Endodermal cell (in vitro differentiated cells): ENCODE measurements around the gene CYP26C1. TPM values are rescaled to one million over a fixed set of nuclear protein-coding genes. Genes with fewer than 3 reads are reported as not detected.

ENCODE experiments used
- DNase-seq: peaks from one replicate; pipeline ENCODE4 v3.0.0-alpha.2; 2017
- H3K27ac ChIP-seq: 2 replicates; pipeline ENCODE4 v1.5.1; 2013; ENCODE audit warnings: mild to moderate bottlenecking, low read depth, low read length, moderate library complexity
- H3K27me3 ChIP-seq: 2 replicates; pipeline ENCODE4 v1.6.1; 2013; ENCODE audit warnings: mild to moderate bottlenecking, low read length, moderate library complexity; ENCODE audit not compliant: insufficient read depth, control insufficient read depth, poor library complexity, severe bottlenecking
- H3K36me3 ChIP-seq: 2 replicates; pipeline ENCODE4 v1.7.0; 2013; ENCODE audit warnings: mild to moderate bottlenecking, low read length, moderate library complexity; ENCODE audit not compliant: control insufficient read depth, insufficient read depth
- H3K4me1 ChIP-seq: one replicate; pipeline ENCODE4 v1.7.0; 2013; ENCODE audit warnings: low read length; ENCODE audit not compliant: control insufficient read depth, insufficient read depth
- H3K4me3 ChIP-seq: 2 replicates; pipeline ENCODE4 v1.5.1; 2013; ENCODE audit warnings: mild to moderate bottlenecking, low read length, moderate library complexity
- H3K9ac ChIP-seq: 2 replicates; pipeline ENCODE4 v1.6.1; 2013; ENCODE audit warnings: mild to moderate bottlenecking, low read length, moderate library complexity; ENCODE audit not compliant: poor library complexity, severe bottlenecking; ENCODE audit errors: extremely low read depth
- H3K9me3 ChIP-seq: 2 replicates; pipeline ENCODE4 v1.6.1; 2013; ENCODE audit warnings: mild to moderate bottlenecking, low read length, moderate library complexity; ENCODE audit not compliant: control insufficient read depth
- H3K27ac Mint-ChIP-seq: 2 replicates; pipeline ENCODE4 v1.8.0; 2020; ENCODE audit warnings: mixed read lengths
- H3K27me3 Mint-ChIP-seq: 2 replicates; pipeline ENCODE4 v1.8.0; 2021; ENCODE audit warnings: mild to moderate bottlenecking, mixed read lengths; ENCODE audit not compliant: insufficient read depth
- H3K36me3 Mint-ChIP-seq: 2 replicates; pipeline ENCODE4 v1.8.0; 2020; ENCODE audit warnings: low read depth, mixed read lengths
- H3K4me1 Mint-ChIP-seq: 2 replicates; pipeline ENCODE4 v1.8.0; 2020; ENCODE audit warnings: mixed read lengths
- H3K4me3 Mint-ChIP-seq: 2 replicates; pipeline ENCODE4 v1.8.0; 2020; ENCODE audit warnings: mild to moderate bottlenecking, moderate library complexity, mixed read lengths
- H3K9me3 Mint-ChIP-seq: 2 replicates; pipeline ENCODE4 v1.8.0; 2020; ENCODE audit warnings: mild to moderate bottlenecking, mixed read lengths
- WGBS, 2 experiments: methylation state at CpG; one replicate each; pipeline versions ENCODE4 v1.1.5 to v1.1.7; 2013; ENCODE audit warnings: missing lambda C conversion rate in 2 of 2, mixed read lengths in 1 of 2; ENCODE audit not compliant: insufficient coverage in 1 of 2, insufficient read length in 1 of 2; 5-methylcytosine and 5-hydroxymethylcytosine counted together
- total RNA-seq, 2 donors: library from RNA; stranded (reverse); fragmentation: NEBNext Ultra II Directional in 1 of 2; extraction: Animal tissue kit (Norgen Biotek cat#: 25700) in 1 of 2; gene quantifications; 2 replicates in 1 of 2; 3 replicates in 1 of 2; pipeline ENCODE4 v1.2.1, GENCODE V29; 2021
- TF ChIP-seq, protein P1 (sequence below): fragments of 200-600 bp; sonication (generic); conservative IDR thresholded peaks from 2 replicates; pipeline ENCODE4 v1.5.0; 2021; ENCODE audit warnings: antibody characterized with exemption, mild to moderate bottlenecking

The CYP26C1 gene
- total RNA-seq, 2 donors from 2014 or later, result 0.35 to 0.44 TPM

DNA sequence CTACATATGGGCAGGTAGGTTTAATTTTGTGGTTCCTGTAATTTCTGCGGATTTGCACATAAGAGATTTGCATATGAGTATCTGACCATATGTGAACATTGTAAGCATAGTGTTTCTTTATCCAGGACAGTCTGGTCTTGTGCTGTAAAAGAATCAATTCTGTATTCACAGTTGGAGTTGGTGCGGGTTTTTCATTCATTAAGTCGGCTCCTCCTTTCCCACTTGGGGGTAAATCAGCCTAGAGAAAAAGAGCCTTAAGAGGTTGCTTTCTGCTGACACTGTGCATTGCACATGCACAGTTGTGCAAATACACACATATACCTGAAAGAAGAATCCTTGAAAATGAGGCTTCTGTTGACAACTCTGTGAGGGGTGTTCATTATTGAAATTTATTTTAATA is 6.1 kb upstream of the CYP26C1 start:
- Histone ChIP-seq H3K9me3 (peaks cover 14% of the 10 kb centered on the region), H3K27ac (no peak overlapping the region), H3K9ac (no peak overlapping the region), H3K4me3 (no peak overlapping the region), H3K27me3 (peaks cover 80% of the 10 kb centered on the region), H3K4me1 (no peaks in the 10 kb centered on the region), H3K36me3 (peaks cover 5% of the 10 kb centered on the region)
- WGBS, 2 experiments, result 81 to 86% methylated on average over 2 to 3 of the region's 3 CpGs
- TF ChIP-seq, protein P1, sequence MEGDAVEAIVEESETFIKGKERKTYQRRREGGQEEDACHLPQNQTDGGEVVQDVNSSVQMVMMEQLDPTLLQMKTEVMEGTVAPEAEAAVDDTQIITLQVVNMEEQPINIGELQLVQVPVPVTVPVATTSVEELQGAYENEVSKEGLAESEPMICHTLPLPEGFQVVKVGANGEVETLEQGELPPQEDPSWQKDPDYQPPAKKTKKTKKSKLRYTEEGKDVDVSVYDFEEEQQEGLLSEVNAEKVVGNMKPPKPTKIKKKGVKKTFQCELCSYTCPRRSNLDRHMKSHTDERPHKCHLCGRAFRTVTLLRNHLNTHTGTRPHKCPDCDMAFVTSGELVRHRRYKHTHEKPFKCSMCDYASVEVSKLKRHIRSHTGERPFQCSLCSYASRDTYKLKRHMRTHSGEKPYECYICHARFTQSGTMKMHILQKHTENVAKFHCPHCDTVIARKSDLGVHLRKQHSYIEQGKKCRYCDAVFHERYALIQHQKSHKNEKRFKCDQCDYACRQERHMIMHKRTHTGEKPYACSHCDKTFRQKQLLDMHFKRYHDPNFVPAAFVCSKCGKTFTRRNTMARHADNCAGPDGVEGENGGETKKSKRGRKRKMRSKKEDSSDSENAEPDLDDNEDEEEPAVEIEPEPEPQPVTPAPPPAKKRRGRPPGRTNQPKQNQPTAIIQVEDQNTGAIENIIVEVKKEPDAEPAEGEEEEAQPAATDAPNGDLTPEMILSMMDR, result no peak
- Mint-ChIP-seq H3K27ac (no peak overlapping the region), H3K36me3 (peaks cover 10% of the 10 kb centered on the region), H3K9me3 (no peaks in the 10 kb centered on the region), H3K4me3 (no peak overlapping the region), H3K27me3 (peaks cover 44% of the 10 kb centered on the region), H3K4me1 (peaks cover 20% of the 10 kb centered on the region)
- no peak for DNase-seq

DNA sequence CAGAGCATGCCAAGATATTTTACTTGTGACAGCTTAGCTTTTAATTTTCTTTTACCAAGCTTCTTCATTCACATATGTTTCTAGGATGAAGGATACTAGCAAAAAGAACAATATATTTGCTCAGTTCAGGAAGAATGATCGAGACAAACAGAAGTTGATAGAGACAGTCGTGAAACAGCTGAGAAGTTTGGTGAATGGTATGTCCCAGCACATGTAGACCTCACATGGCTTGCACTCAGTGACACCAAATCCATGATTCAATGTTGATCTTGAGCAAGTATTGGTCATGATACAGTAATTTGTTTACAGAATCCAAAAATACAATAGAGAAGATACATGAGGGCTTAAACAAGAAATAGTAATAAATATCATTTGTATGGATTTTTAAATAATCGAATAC is 2.5 kb upstream of the CYP26C1 start:
- Histone ChIP-seq H3K27ac (no peak overlapping the region), H3K27me3 (peaks cover 95% of the 10 kb centered on the region), H3K9ac (no peak overlapping the region), H3K4me1 (peaks cover 2% of the 10 kb centered on the region), H3K36me3 (peaks cover 5% of the 10 kb centered on the region), H3K9me3 (peaks cover 17% of the 10 kb centered on the region), H3K4me3 (no peak overlapping the region)
- H3K27ac Mint-ChIP-seq, result no peak overlapping the region
- H3K36me3 Mint-ChIP-seq, result peaks cover 13% of the 10 kb centered on the region
- no peak for DNase-seq
- H3K4me3 Mint-ChIP-seq, result no peak overlapping the region
- H3K9me3 Mint-ChIP-seq, result peaks cover 3% of the 10 kb centered on the region
- TF ChIP-seq, protein P1, result no peak
- peaks cover 18% of the 10 kb centered on the region for H3K4me1 Mint-ChIP-seq
- H3K27me3 Mint-ChIP-seq, result peaks cover 67% of the 10 kb centered on the region
- WGBS, 2 experiments, result 85 to 95% methylated on average over 2 of the region's 3 CpGs

DNA sequence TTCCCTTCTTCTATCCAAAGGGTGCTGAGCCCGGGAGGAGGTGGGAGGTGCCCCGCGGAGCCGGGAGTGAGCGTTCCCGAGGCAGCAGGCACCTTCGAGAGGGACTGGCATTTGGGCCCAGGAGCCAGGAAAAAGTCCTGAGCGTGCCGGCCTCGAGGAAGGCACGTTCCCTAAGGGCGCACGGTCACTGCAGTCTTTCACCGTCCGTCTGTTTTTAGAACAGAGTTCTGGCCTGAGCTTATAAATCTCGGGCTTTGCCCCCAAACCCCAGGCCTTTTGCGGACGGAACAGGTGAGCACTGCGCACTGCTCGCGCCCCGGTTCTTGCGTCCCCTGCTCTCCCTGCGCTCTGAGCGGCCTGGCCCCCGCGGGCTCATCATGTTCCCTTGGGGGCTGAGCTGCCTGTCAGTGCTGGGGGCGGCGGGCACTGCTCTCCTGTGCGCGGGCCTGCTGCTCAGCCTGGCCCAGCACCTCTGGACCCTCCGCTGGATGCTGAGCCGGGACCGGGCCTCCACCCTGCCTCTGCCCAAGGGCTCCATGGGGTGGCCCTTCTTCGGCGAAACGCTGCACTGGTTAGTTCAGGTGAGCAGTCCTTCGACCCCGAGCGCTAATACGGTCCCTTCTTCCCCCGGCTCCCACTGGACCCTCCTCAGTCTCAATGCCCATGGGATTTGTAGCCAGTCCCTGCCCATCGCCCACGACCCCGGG is 442 bp downstream of the CYP26C1 start:
- H3K9me3 Mint-ChIP-seq, result peaks cover 3% of the 10 kb centered on the region
- peak overlapping the region; percentile 40 for H3K4me3 Mint-ChIP-seq
- H3K27ac Mint-ChIP-seq, result no peak overlapping the region
- no peak overlapping the region for H3K27ac ChIP-seq
- H3K27me3 Mint-ChIP-seq, result peaks cover 83% of the 10 kb centered on the region
- peaks cover 2% of the 10 kb centered on the region for H3K4me1 ChIP-seq
- WGBS, 2 experiments, result 26 to 55% methylated on average over 31 to 45 of the region's 45 CpGs
- H3K27me3 ChIP-seq, result peaks cover 96% of the 10 kb centered on the region
- no peak for DNase-seq
- peaks cover 5% of the 10 kb centered on the region for H3K36me3 ChIP-seq
- TF ChIP-seq, protein P1, result no peak
- H3K9me3 ChIP-seq, result peaks cover 17% of the 10 kb centered on the region
- H3K9ac ChIP-seq, result no peak overlapping the region
- peaks cover 15% of the 10 kb centered on the region for H3K4me1 Mint-ChIP-seq
- H3K36me3 Mint-ChIP-seq, result peaks cover 13% of the 10 kb centered on the region
- H3K4me3 ChIP-seq, result peak overlapping the region; percentile 61
